Astrocyte of the hippocampus (primary cell): Measurements from ENCODE around the gene DOCK8.

Experiments
- DNase-seq: peaks from one replicate; pipeline ENCODE4 v3.0.0; 2011; ENCODE audit warnings: low read depth, low spot score

The DOCK8 gene

DNA sequence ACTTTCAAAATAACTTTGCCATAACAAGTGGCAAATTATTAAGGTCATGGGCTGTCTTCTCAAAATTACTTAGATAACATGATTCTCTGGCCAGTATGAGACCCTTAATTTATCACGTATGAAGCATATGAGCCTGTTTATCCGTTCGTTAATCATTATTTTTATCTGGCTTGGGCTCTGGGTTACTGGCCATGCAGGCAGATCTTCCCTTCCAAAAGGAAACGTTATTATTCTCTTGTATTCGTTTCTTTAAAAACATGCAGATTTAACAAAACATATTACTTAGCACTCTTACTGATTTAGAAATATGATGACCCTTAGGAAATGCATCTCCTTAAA is 148.6 kb downstream of the DOCK8 start:
- DNase-seq = no peak

- DNase-seq = no peak
Measured at GRCh38 chr9:365436-365835, 150.8 kb downstream of the DOCK8 start.

DNA sequence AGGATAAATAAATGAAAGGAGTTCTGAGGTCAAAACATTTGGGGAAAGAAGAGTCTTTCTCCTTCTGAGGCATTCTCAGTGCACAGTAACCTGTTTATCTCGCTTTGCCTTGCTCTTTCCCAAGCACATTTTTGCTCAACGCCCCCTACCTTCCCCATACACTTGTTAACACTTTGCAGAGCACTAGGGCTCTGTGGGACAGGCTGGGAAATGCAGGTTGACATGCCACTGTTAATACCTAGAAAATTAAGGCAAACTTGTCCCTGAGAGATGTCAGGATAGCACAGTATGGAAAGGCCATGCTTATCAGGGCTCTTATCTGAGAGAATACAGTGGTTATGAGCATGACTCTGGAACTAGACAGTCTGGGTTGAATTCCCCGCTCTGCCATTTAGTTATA is 152.0 kb downstream of the DOCK8 start:
- no peak for DNase-seq

DNA sequence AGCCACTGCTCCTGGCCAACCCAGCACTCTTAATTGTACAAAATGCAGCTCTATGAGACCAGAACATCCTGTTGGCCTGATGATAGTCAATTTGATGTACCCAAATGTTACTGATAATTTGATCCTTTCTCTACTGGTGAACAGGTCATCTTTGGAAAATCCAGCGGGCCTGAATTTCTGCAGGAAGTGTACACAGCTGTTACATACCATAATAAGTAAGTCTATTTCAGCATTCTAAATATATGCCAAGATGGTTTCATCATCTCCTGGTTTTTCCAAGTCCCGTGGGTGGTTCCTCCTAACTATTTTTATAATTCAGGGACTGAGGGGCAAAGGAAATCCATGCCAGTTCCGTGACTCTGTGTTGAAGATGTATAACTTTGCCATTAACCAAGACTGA is 155.4 kb downstream of the DOCK8 start:
- DNase-seq = no peak

GRCh38 chr9:371349-371748 is 156.7 kb downstream of the DOCK8 start:
- no peak for DNase-seq

- DNase-seq = no peak
Measured at GRCh38 chr9:372128-372527, 157.5 kb downstream of the DOCK8 start.

DNA sequence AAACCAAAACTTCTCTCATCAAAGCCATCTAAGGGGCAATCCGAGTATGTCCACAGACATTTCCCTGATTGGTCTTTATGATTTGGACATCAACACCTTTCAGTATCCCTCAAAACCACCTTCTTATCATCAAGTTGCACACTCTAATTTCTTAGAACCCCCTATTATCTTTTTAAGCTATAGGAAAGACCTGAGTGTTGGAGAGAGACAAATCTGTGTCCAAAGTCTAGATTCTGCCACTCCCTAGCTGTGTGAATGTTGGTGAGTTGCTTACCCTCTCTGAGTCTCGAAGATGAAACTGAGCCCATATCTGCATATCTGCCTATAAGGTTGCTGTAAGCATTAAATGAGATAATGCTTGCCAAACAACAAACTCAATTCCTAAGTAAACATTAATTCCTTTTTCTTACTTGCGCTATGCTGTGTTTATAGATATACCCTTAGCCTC is 159.1 kb downstream of the DOCK8 start:
- no peak for DNase-seq

GRCh38 chr9:374736-375135 is 160.1 kb downstream of the DOCK8 start:
- no peak for DNase-seq

DNA sequence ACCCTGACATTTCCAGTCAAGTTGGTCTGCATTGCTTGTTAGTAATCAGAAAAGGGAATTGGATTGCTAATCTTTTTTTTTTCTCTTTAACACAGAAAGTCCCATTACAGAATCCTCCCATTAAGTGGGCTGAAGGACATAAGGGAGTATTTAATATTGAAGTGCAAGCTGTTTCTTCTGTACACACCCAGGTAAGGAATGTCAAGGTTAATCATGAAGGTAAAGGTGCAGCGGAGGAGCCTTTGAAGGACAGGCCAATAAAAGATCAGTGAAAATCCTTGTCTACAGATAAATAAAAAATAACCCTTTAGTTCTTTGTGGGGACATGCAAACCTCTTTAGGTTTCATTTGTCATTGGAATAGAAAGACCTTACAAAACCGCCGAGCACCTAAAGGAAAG is 161.4 kb downstream of the DOCK8 start:
- no peak for DNase-seq

- no peak for DNase-seq
Measured at GRCh38 chr9:378263-378662, 163.6 kb downstream of the DOCK8 start.

DNA sequence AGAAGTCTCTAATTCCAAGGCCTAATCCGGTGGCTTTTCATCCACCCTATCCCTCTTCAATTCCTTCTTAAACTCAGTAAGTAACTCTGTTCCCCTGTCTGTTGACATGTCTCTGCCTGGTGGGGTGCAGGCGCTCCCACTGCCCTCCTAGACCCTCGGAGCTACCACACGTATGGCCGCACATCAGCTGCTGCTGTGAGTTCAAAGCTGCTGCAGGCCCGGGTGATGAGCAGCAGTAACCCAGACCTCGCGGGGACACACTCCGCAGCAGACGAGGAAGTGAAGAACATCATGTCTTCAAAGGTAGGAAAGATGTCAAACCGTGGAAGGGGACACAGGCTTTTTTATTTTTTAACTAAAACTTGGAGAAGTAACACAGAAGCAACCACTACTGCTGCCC is 167.7 kb downstream of the DOCK8 start:
- no peak for DNase-seq

DNA sequence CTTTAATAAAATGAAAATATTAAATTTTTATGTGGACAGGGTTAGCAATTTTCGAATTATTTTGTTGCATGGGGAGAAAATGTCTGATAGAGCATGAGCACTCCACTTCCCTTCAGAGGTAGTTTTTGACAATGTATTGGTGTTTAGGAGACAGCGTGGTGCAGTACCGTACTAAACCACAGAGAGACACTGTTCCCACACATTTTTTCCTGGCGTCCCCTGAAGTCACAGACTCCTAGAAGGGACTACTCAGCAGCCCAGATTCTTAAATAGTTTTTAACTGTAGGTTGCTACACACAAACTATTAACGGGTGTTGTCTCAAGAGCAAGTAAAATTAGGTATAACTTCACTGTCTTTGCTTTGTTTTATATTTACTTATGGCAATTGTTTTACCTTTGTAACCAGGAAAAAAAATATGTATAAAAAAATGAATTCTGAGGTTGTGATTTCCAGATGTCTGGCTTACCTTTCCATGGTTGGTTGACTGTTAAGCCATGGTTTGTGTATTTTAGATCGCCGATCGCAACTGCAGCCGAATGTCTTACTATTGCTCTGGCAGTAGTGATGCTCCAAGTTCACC is 171.2 kb downstream of the DOCK8 start:
- DNase-seq = peak; percentile 85

- DNase-seq = no peak
Measured at GRCh38 chr9:389159-389558, 174.5 kb downstream of the DOCK8 start.

DNA sequence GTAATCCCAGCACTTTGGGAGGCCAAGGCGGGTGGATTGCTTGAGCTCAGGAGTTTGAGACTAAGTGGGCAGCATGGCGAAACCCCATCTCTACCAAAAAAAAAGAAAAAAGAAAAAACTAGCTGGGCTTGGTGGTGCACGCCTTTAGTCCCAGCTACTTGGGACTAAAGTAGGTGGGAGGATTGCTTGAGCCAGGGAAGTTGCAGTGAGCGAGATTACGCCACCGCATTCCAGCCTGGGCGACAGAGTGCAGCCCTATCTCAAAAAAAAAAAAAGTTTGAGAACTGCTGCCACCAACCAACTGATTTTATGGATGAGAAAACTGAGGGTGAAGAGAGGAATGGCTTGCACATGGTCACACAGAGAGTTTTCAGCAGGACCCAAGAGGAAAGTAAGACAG is 175.1 kb downstream of the DOCK8 start:
- DNase-seq = no peak

GRCh38 chr9:392077-392804 is 177.6 kb downstream of the DOCK8 start:
- DNase-seq = no peak

GRCh38 chr9:394347-395052 is 179.8 kb downstream of the DOCK8 start:
- no peak for DNase-seq

- DNase-seq = no peak
Measured at GRCh38 chr9:396396-396795, 181.7 kb downstream of the DOCK8 start.

DNA sequence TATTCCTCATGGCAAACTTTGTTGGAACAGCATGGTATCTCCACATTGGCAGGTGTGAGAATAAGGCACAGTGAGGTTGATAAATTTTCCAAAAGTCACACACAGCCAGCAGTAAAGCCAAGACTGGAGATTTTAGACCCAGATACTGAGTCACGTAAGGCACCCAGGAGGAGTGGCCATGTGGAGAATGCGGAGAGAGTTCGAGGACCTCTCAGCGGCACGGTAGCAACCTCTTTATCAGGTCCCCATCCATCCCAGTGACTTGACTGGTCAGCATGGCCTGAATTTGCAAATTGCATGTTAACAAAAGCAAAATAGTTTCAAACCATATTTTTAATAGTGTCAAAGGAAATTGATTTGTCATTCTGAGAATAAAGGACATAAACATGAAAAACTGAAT is 183.4 kb downstream of the DOCK8 start:
- DNase-seq = no peak

DNA sequence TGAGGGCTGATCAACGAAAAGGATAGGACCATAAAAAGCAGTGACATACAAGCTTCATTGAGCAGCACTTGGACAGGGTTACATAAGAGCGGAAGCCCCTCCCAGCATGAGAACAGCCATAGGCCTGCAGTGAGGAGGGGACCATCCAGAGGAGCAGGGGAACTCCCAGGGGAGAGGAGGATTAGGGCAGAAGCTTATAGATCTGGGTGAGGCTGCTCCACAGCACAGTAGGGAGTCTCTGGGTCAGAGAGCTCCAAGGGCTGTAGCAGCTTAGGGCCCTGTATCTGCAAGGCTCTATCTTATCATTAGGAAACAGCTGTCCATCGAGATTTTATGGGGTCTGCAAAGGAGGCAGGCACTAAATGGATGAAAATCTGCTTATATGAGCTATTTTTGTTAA is 186.6 kb downstream of the DOCK8 start:
- DNase-seq = no peak

- no peak for DNase-seq
Measured at GRCh38 chr9:404234-404633, 189.6 kb downstream of the DOCK8 start.

DNA sequence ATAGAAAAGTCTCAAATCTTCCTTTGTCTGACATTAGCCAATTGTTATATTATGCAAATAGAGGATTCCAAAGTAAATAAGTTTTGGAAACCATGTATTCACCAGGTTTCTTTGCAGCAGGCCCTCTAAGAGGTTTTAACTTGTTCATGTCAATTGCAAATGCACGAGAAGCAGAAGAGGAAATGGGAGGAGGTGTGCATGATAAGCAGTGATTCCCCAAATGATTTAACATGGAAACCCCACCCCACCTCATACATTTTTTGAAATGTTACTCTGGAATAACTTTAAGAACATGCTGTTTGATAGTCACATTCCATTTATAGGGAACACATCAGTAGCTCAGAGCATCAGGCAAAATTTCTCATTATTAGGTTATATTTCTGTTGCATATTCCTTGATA is 190.7 kb downstream of the DOCK8 start:
- no peak for DNase-seq

DNA sequence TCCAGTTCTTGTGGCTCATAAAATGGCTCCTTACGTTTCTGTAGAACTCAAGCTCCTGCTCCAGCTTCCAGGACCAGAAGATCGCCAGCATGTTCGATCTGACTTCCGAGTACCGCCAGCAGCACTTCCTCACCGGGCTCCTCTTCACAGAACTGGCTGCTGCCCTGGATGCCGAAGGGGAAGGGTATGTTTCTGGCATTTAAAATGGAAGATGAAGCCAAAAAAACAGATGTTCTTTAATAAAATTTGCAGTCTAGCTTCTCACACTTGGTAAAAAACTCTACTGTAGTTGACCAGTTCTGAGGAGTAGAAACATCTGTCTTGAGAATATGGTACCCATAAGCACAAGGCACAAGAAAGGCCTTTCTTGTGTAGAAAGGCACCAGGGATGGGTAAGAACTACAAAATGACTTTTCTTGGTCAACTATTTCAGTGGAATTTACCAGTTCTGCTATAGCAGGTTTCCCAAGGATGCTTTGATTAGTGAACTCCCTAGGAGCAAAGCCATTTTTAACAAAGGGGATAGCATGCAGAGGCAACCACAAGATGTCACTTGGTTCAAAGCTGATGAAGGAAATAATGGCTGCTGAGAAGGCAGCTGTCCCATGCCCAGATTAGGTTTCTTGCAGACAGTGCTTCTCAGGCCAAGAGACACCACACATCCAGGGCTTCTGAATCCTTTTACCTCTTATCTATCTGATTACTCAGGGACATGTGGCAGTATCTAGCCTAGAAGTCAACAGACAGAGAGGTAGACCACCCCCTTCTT is 192.4 kb downstream of the DOCK8 start:
- DNase-seq = no peak
